HepG2 (cell line): Measurements from ENCODE around the gene JPT1. TPM values are rescaled to one million over a fixed set of nuclear protein-coding genes. Genes with fewer than 3 reads are reported as not detected.

ENCODE experiments used
- HOXA5 ChIP-seq: sonication (generic); formaldehyde crosslinking; IDR thresholded peaks from 2 replicates; pipeline ENCODE4 v1.4.0; 2020; ENCODE audit warnings: missing genetic modification reagents
- MYPOP ChIP-seq: sonication (generic); formaldehyde crosslinking; IDR thresholded peaks from 2 replicates; pipeline ENCODE4 v1.8.1; 2023; ENCODE audit warnings: mild to moderate bottlenecking, moderate library complexity, missing genetic modification reagents
- NCOA2 ChIP-seq: sonication (generic); formaldehyde crosslinking; IDR thresholded peaks from 2 replicates; pipeline ENCODE4 v1.8.0; 2022; ENCODE audit warnings: inconsistent platforms
- NKX3-1 ChIP-seq: sonication (generic); formaldehyde crosslinking; IDR thresholded peaks from 2 replicates; pipeline ENCODE4 v1.5.0; 2020; ENCODE audit warnings: missing genetic modification reagents
- RAD51 ChIP-seq: fragments of 450-650 bp; IDR thresholded peaks from 2 replicates; pipeline ENCODE4 v1.6.1; 2016; ENCODE audit warnings: borderline replicate concordance
- SOX5 ChIP-seq: IDR thresholded peaks from 2 replicates; pipeline ENCODE4 v1.6.1; 2016; ENCODE audit warnings: borderline replicate concordance
- TCF7L2 ChIP-seq: IDR thresholded peaks from 2 replicates; pipeline ENCODE4 v1.6.1; 2011; ENCODE audit warnings: mild to moderate bottlenecking, low read depth, low read length, moderate library complexity
- ZBTB40 ChIP-seq, 2 experiments: fragments of 450-650 bp in 1 of 2; sonication (generic) in 1 of 2; formaldehyde crosslinking in 1 of 2; IDR thresholded peaks; 2 replicates each; pipeline versions ENCODE4 v1.6.1 to v1.8.0; 2016 to 2022; ENCODE audit warnings: antibody characterized with exemption in 1 of 2, mild to moderate bottlenecking in 1 of 2, missing genetic modification reagents in 1 of 2
- ZBTB42 ChIP-seq: sonication (generic); formaldehyde crosslinking; IDR thresholded peaks from 2 replicates; pipeline ENCODE4 v1.5.0; 2020; ENCODE audit warnings: mild to moderate bottlenecking, missing genetic modification reagents
- ZFP41 ChIP-seq: sonication (generic); formaldehyde crosslinking; IDR thresholded peaks from 2 replicates; pipeline ENCODE4 v1.4.0; 2020; ENCODE audit warnings: mild to moderate bottlenecking, missing genetic modification reagents, borderline replicate concordance
- ZFYVE20 ChIP-seq: sonication (generic); formaldehyde crosslinking; IDR thresholded peaks from 2 replicates; pipeline ENCODE4 v1.8.0; 2023; ENCODE audit warnings: low read depth, mild to moderate bottlenecking, moderate library complexity, missing genetic modification reagents, borderline replicate concordance
- ZNF337 ChIP-seq: sonication (generic); formaldehyde crosslinking; IDR thresholded peaks from 2 replicates; pipeline ENCODE4 v1.5.1; 2020; ENCODE audit warnings: missing genetic modification reagents, low read depth, mild to moderate bottlenecking, borderline replicate concordance
- ZNF367 ChIP-seq: sonication (generic); formaldehyde crosslinking; IDR thresholded peaks from 2 replicates; pipeline ENCODE4 v1.4.0; 2020; ENCODE audit warnings: missing genetic modification reagents, borderline replicate concordance
- ZNF430 ChIP-seq: sonication (generic); formaldehyde crosslinking; IDR thresholded peaks from 2 replicates; pipeline ENCODE4 v1.9.0; 2021; ENCODE audit warnings: mild to moderate bottlenecking, missing genetic modification reagents
- ZNF550 ChIP-seq: sonication (generic); formaldehyde crosslinking; IDR thresholded peaks from 2 replicates; pipeline ENCODE4 v1.4.0; 2020; ENCODE audit warnings: mild to moderate bottlenecking, missing genetic modification reagents, borderline replicate concordance
- ZNF737 ChIP-seq: sonication (generic); formaldehyde crosslinking; IDR thresholded peaks from 2 replicates; pipeline ENCODE4 v1.5.0; 2020; ENCODE audit warnings: missing genetic modification reagents, mild to moderate bottlenecking, borderline replicate concordance
- ZNF749 ChIP-seq: sonication (generic); formaldehyde crosslinking; IDR thresholded peaks from 2 replicates; pipeline ENCODE4 v1.8.0; 2022; ENCODE audit warnings: mild to moderate bottlenecking, missing genetic modification reagents, moderate library complexity, borderline replicate concordance
- ZNF782 ChIP-seq: sonication (generic); formaldehyde crosslinking; IDR thresholded peaks from 2 replicates; pipeline ENCODE4 v1.4.0; 2020; ENCODE audit warnings: missing genetic modification reagents, mild to moderate bottlenecking, borderline replicate concordance
- ZSCAN21 ChIP-seq: sonication (generic); formaldehyde crosslinking; IDR thresholded peaks from 2 replicates; pipeline ENCODE4 v1.8.0; 2022; ENCODE audit warnings: mild to moderate bottlenecking, missing genetic modification reagents, moderate library complexity, borderline replicate concordance
- polyA plus RNA-seq, 8 experiments: library from polyadenylated mRNA; depleted of rRNA in 3 of 8; stranded (reverse) in 7 of 8; unstranded in 1 of 8; fragments of >200 nt; fragmentation: Illumina TruSeq in 4 of 8; extraction: Trizol in 4 of 8; gene quantifications; 2 replicates each; pipeline versions ENCODE4 v1.2.1 to v1.2.3, GENCODE V29; 2011 to 2016; ENCODE audit warnings: low read depth in 4 of 8, missing spikeins in 1 of 8, mixed read lengths in 1 of 8; ENCODE audit not compliant: insufficient read depth in 1 of 8
- total RNA-seq, 5 experiments: library from RNA; depleted of rRNA; stranded (reverse); fragments of >200 nt; fragmentation: Illumina TruSeq; extraction: Trizol; gene quantifications; 2 replicates each; pipeline ENCODE4 v1.2.3, GENCODE V29; 2016; ENCODE audit warnings: low read depth in 1 of 5

Gene JPT1
- total and polyA plus RNA-seq, 2 of the 13 experiments (the other 11 are each of a cell fraction or from before 2014, with no cell fraction given) = 43.3 to 256 TPM

- peak; percentile 68; the same call in 1 of the 2 replicates for TF ChIP-seq SOX5
- TF ChIP-seq ZNF430 (CRISPR knock-in tag) = no peak
- no peak for TF ChIP-seq TCF7L2
- no peak for TF ChIP-seq ZNF367
- TF ChIP-seq ZSCAN21 = peak; percentile 61; the same call in 1 of the 2 replicates
- 0 out of 2 replicates have a peak, but pooled peaks have one; percentile 41 for TF ChIP-seq MYPOP (CRISPR knock-in tag)
- TF ChIP-seq NCOA2 (CRISPR knock-in tag) = peak; percentile 32; the same call in 1 of the 2 replicates
- TF ChIP-seq ZNF782 (CRISPR knock-in tag) = peak; percentile 64; the same call in 1 of the 2 replicates
- no peak; the same call in 1 of the 2 replicates for TF ChIP-seq ZNF749 (CRISPR knock-in tag)
- no peak for TF ChIP-seq ZFYVE20 (CRISPR knock-in tag)
- no peak for TF ChIP-seq RAD51
- TF ChIP-seq ZNF337 (CRISPR knock-in tag) = no peak; the same call in 1 of the 2 replicates
- peak; percentile 47; the same call in 1 of the 2 replicates for TF ChIP-seq HOXA5 (CRISPR knock-in tag)
- peak; percentile 55; the same call in 1 of the 2 replicates for TF ChIP-seq NKX3-1 (CRISPR knock-in tag)
- TF ChIP-seq ZNF737 = 0 out of 2 replicates have a peak, but pooled peaks have one; percentile 51
- TF ChIP-seq ZBTB42 (CRISPR knock-in tag) = no peak
- 0 out of 2 replicates have a peak, but pooled peaks have one; percentile 81 for TF ChIP-seq ZNF550 (CRISPR knock-in tag)
- TF ChIP-seq ZFP41 (CRISPR knock-in tag) = no peak
- TF ChIP-seq ZBTB40 (IDR thresholded peaks at IDR 0.05) = no peak
- 0 out of 2 replicates have a peak, but pooled peaks have one; percentile 44 for TF ChIP-seq ZBTB40 (CRISPR knock-in tag; IDR thresholded peaks at IDR 0.05)
These were observed 67.7 kb downstream of the JPT1 start (continued) for GRCh38 chr17:75086496-75087181.
